Stimulated activated naive CD4-positive, alpha-beta T cell treated with Interleukin-2 at 50 U/mL for 16 hours (primary cell): ENCODE data around the gene CRY2.

ENCODE experiments used
- DNase-seq: peaks from one replicate; lab custom pipeline; 2025; lab: John Stamatoyannopoulos, UW

The CRY2 gene

DNA sequence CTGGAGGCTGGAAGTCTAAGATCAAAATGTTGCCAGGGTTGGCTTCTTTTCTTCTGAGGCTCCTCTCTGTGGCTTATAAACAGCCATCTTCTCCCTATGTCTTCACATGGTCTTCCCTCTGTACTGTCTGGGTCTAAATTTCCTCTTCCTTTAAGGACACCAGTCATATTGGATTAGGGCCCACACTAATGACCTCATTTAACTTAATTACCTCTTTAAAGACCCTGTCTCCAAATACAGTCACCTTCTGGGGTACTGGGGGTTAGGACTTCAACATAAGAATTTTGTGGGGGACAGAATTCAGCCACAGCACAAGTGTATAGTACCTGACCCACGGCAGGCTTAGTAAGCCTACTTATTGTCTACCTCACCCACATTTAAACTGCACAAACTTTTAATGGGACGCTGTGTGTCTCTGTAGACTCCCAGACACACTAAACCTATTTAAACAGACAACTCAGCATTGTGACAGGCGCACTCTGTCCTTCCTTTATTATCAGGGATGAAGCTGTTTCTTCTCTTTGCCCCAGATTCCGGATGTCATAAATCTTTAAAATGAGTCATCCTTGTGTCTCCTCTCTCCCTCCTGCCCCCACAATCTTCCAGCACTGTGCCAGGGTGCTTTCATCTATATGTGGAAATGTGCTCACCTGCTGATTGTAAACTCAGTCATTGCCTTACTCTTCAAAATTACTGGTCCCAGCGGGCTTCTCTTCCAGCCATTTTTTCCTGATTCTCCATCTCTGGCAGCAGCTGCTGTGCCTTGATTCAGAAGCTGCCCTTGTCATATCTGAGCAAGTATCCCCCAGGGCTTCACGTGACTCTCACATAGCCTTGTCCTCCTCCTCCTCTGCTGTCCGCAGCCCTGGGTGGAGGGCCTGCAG lies 32.8 kb downstream of the CRY2 start:
- no peak for DNase-seq

DNA sequence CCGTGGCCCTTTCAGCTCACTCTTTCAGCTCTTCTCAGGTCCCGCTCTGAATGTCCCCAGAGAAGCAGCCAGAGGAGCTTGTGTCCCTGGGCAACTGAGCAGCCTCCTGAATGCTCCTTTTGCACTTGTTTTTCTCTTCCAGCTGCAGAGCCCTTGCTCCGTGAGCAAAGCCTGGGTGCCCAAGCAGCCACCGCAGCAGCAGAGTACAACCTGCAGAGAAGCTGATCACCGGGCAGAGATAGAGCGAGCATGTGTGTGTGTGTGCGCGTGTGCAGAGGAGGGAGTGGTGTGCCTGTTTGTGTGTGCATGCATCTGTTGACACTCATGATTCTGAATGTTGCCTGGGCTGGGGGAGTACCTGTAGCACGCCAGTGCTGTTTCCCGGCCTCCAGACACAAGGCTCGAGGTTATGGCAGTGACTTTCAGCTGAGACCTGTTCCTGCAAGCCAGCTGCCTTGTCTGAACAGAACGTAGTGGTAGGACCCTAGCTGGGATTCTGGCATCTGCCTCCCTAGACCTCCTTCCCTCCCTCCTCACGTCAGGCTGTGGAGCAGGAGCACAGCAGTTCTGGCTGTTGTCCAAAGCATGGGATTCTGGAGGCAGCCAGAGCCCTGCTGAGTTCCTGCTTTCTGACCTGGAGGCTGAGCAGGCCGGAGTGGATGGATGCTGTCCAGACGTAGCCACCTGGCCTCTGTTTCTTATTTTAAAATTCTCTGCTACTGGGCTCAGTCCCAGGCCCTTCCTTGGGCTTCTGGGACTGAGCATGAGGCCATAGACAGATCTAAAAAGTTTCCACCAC lies 33.7 kb downstream of the CRY2 start:
- DNase-seq: no peak

DNA sequence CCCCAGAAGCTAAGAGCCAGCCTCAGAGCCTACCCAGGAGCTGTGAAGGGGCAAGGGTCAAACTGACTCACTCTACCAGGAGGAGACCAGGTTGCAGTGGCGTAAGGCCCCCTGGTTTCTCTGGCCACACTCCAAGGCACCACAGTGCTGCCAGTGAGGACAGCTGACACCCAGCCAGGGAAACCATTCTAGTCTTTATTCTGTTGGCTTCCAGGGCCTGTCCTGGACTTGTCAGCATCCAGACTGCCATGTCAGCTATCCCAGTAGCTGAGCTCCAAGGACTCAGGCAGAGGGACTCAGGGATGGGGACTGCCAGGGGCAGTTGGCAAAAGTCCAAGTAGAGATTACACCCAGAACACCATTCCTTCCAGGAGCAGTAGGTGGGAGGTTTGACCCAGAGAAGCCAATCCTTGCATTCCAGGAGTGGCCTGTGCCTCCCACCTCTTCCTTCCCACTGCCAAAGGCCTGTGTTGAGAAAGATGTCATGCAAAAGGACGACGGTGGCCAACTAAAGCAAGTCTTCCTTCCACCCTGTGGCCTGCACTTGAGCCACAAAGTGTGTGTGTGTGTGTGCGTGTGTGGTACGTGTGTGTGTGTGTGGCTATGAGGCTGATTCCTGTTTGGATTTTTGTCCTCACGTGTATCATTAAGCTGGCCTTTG lies 34.6 kb downstream of the CRY2 start:
- DNase-seq: no peak

DNA sequence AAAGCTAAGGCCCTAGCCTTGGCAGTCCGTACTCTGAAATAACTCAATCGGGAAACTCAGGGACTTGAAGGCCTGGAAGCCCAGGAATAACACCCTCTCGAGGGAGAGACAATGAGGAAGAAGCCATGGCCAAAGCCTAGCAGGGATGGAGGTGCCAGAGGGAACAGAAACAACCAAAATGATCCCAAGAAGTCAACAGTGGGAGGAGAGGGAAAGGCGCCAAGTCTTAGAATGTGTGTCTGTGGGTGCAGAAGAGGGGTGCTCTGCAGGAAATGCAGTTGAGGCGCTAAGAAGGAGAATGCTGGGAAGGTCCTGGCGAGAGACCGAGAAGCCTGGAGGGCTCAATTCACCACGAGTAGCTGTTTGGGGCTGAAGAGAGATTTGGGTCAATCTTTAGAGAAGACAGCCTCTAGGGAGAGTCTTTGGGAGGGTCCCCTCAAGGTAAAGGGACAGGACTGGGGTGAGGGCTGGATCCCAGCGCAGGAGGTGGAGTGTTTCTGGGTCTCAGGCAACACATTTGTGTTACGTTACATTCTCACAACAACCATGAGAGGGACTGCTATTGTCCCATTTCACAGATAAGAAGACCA lies 37.4 kb downstream of the CRY2 start:
- DNase-seq: no peak

DNA sequence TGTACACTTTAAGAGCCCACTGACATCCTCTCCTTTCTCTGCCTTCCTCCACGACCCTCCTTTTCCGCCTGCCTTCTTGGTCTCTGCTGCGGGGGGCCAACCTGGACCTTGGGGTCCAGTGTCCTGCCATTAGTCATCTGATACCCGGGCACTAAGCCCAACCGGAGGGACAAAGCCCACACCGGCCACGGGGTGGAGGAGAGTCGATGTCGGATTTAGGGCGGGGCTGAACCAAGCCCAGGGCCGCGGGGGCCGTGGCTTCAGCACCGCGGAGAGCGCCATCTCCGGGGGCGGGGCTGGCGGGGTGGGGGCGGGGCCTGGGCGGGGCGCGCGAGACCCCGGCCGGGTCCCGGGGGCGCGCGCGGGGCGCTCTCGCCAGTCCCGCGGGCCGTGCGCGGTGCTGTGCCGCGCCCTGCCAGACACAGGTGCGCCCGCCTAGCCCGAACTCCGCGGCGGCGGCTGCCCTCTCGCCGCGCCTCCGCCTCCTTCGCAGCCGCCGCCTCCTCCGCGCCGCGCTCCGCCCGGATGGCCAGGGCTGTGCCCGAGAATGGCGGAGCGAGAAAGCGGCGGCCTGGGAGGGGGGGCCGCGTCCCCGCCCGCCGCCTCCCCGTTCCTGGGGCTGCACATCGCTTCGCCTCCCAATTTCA lies 38.1 kb downstream of the CRY2 start, which contains the start of gene MAPK8IP1:
MAPK8IP1 (plus strand) TSS at position 378 of the 647 bp plus-strand sequence; CDS start at position 548, 170 bp downstream.
- peak; percentile 42 for DNase-seq

DNA sequence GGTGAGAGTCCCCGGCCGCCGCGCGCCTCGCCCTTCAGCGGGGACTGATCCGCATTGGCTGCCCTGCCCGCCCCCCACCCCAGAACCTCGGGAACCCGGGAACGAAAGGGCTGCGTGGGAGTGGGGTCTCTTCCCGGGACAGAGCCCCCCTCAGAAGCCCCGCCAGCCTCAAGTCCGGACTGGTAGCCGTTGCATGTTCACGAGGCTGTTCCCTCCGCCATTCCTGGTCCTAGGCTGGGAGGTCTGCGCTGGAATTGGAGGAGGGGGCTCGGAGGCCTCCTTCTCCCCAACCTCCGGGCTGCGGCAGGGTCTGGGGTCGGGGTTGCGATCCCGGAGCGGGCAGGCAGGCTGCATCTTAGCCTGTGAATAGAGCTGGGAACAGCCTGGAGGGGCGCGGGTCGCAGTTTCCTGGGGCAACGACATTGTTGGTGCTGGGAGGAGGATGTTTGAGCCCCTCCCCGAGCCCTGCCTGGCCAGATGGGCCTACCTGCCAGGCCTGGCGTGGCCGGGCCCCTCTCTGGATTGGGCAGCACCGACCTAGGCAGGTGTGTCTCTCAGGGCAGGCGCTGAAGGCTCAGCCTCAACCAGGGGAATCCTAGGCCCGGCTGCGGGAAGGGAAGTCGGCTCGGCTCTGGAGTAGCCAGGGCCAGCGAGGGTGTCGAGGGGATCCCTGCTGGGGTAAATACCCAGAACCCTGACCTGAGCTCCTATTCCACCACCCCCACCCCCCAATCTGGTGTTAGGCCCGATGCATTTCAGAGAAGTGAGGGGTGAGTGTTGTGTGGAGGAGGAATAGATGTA lies 38.8 kb downstream of the CRY2 start:
- DNase-seq: no peak

DNA sequence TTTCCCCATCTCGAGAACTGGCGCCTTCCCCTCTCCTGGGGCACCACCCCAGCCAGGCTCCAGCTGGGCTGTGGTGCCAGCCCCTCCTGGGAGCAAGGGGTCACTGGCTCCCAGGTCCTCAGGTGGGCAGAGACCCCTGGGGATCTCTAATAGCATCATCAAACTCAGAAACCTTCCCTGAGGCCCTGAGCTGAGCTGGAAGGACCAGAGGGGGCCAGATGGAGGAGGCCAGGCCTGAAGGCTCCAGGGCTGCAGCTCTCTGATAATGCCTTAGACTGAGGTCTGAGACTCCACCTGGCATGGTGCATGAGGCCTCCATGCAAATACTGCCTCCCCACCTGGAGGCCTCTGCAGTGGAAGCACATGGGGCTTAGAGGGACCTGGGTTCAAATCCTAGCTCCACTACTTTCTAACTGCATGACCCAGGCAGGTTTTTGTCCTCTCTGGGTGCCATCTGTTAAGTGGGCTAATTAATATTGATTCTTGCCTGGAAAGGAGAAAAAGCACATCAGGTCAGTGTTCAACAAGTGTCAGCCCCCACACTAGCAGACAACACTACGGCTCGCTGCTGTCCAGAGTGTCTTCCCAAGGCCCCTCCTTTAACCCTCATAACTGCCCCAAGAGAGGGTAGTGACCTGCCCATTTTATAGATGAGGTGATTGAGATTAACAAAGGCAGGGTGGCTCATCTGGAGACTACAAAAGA lies 39.7 kb downstream of the CRY2 start:
- DNase-seq: no peak

DNA sequence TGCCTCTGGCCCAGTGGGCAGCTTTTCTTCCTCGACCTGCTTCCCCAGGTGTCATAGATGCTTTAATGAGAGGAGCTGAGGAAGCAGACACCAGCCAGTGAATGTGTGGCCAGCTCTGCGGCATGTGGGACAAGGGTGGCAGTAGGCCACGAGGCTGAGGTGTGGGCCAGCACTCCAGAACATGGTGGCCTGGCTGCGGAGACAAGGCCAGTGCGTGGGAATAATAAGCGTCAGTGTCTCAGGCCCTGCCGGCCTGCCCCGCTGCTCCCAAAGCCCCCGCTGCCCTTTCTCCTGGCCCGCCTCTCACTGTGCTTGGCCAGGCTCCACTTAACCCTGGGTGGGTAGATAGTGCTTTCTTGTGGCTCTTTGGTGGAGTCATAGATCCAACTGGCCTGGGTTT lies 40.3 kb downstream of the CRY2 start:
- no peak for DNase-seq

DNA sequence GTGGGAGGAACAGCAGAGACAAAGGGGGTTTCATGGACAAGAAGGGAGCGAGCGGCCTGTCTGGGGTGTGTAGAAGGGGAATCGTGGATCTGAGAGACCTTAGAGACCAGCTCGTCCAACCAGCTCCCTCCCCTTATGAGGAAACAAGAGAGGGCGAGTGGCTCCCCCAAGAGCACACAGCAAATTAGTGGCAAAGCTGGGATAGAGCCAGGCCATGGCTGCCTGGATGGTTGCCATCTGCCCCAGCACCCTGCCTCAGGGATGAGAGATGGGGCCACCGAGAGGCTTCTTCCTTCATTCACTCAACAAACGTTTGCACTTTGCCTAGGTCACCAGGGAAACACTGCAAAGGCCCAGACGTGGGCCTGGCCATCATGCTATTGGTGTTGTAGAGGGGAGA lies 42.3 kb downstream of the CRY2 start:
- no peak for DNase-seq

DNA sequence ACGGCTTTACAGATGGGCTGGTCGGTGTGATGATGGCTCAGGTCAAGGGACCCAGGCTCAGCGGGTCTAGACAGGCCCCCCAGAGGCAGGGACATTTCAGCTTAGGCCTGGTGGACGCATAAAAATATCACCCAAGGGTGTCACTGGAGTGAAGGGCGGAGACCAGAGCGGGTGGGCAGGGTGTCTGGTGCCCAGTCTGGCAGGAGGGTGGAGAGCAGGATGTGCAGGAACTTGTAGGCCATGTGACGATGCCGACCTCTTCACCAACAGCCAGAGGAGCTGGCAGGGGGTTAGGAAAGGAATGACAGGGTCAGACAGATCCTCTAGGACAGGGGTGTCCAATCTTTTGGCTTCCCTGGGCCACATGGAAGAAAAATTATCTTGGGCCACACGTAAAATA lies 42.7 kb downstream of the CRY2 start:
- DNase-seq: no peak

DNA sequence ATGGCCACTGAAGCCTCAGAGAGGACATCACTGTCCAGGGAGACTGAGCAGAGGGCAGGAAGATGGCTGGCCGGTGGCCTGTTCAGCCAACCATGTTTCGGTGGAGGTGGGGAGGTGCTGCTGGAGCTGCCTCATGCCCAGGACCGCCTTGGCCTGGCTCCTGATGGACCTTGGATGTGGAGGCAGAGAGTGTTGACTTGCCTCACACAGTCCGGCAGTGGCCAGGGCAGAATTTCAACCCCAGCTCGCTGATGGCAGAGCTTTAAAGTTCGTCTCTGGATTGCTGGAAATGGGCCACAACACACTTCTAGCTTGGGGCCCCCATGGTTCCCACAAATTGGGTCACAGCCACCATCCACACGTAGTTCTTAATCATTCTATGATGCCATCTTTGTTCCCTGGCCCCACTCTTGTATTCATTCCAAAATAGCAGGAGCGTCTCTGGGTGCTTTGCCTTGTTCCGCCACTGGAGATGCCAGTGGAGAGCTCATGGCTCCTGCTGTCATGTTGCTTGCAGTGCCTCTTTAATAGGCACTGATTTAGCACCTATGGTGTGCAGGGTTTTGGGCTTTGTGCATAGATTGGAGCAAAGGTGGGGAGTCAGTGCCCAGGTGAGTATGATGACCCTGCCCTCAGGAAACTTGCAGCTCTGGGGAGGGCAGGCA lies 43.7 kb downstream of the CRY2 start:
- DNase-seq: no peak

DNA sequence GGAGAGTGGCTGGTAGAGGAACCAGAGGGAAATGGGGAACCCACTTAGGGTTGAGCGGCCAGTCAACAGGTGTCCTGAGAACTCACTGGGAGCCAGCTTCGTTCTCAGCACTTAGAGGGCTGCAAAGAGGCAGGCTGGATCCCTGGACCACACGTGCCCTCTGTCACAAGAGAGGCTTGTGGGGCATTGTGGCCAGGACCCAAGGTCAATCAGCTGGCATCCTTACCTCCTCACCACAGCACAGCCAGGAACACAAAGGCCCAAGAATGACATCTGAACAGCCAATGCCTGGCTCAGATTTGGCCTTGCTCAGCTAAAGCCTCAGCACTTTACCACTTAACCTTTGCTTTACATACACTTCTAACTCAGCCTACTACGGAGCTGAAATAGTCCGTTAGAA lies 45.6 kb downstream of the CRY2 start:
- no peak for DNase-seq

DNA sequence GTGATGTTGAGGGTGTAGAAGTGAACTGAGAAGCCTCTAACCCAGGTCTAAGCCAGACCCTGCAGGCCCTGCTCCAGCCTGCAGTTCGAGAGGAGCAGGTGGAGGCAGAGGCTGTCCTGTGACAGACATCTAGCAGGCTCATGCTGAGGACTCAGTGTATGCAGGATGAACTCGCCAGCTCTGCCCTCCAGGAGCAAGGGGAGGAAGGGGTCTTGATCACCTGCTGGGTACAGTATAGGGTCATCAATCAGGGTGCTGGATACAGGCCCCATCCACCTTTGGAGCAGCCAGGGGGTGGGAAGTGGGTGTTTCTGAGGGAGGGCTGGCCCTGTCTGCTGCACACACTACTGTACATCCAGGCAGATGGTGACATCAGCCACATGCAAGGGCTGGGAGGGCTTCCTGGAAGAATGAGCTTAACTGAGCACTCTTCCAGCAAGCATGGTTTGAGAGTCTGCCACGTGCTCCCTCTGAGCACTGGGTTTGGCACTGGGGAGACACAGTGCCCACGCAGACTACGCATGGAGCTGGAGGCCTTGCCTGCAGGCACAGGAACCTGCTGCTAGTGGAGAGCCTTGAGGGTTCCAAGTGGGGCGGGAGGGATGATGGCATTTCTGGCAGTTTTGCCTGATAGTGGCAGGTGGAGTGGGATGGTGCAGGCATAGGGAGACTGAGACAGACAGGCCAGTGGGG lies 47.4 kb downstream of the CRY2 start:
- no peak for DNase-seq

DNA sequence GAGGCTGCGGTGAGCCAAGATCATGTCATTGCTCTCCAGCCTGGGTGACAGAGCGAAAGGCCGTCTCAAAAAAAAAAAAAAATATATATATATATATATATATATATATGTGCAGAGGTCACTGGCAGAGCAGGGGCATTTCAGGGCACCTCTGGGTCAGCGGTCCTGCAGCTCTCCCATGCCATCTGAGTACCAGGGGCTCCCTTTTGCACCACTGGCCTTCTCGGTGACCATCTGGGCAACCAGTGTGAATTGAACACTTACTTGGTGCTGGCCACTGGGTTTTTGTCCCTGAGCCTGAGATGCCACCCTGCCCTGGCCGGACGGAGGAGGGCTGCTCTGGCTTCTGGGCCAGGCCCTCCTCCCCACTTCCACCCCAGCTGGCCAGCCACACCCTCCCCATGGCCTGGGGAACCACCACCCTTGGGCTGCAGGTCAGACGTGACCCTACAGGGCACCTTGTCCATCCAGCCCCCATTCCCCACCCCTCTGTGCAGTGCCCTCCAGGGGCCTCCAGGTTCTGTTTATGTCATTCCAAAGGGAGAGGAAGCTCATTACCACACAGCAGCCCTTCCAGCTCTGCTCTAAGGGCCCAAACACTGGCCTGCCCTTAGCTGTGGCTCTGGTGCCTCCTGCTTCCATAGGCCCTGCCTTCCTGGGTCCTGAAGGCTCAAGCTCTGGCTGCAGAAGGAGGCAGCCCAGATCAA lies 48.4 kb downstream of the CRY2 start:
- no peak for DNase-seq

DNA sequence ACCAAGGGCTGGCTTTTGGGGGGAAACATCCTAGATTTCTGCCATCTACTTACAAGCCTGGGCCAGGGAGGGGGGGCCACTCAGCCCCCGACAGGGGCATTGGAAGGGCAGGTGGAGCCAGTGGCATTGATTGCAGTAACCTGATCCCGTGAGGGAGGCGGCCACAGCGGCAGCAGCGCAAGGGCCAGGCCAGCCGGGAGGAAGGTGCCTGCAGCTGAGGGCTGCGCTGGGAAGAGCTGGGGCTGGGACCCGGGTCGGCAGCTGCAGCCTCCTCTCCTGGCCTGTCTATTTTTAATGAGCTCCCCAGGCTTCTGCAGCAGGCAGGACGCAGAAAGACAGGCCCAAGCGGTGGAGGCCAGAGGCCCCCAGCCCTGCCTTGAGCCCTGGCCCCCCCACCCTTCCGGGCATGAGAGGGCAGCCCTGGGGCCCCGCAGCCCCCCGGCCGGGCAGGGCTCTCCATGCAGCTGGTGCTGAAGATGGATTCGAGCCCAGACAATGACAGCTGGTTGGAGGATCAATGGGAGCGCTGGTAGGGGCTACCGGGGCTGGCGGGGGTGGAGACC lies 49.2 kb downstream of the CRY2 start:
- no peak for DNase-seq

DNA sequence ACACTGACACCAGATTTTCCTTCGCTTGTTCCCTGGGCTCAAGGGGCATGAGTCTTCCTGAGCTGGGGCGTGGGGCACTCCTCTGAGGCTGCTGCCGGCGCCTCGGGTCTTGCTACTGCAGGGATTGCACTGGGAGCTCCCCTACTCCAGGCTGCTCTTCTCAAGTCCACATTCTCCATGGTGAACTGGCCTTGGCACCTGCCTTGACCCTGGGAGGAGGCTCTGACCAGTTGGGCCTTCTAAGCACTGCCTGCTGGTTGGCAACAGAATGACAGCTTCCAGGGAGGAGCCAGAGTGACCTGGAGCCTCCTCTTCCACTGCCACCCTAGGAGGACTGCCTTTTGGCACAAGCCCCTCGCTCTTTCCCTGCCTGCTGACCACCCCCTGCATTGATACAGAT lies 50.3 kb downstream of the CRY2 start:
- DNase-seq: no peak

DNA sequence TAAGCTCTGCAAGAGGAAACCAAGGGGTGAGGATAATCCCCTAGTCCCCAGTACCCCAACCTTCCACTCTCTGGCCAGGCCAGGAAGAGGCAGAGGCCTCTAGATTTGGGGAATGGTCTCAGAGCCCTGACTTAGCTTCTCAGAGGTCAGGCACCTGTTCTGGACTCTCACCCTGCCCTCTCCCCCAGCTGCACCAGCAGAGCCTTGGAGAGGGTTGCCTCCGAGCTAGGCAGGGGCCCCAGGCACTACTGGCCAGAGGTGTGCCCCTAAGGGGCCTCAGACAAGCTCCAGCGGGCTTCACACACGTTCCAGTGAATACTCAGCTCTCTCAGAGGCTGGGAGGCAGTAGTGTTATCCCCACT lies 51.8 kb downstream of the CRY2 start:
- DNase-seq: no peak
